HG03103 (cell line): ENCODE data around the gene MLN.

Experiments
- ATAC-seq: cut with Tn5 transposase; IDR thresholded peaks from one replicate; pipeline ENCODE4 v1.9.1; 2021; ENCODE audit warnings: low read depth; ENCODE audit not compliant: unreplicated experiment

The MLN gene

DNA sequence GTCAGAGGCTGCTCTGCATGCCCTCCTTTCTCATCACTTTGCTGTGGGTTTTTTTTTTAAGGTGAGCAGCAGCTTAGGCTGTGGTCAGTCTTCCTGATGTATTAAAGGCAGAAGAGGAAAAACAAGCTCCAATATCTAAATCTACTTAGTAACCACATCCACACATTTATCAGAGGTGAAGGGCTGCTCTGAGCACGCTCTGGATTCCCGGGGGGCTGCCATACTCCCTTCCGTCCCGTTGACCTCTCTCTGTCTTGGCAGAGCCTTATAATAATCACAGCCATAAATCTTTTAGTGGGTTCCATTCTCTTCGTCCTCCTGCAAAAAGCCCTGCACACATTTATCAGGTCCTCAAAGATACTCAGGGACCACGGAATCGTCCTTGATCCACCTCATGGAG, 12.2 kb downstream of the MLN start:
- ATAC-seq = no peak

DNA sequence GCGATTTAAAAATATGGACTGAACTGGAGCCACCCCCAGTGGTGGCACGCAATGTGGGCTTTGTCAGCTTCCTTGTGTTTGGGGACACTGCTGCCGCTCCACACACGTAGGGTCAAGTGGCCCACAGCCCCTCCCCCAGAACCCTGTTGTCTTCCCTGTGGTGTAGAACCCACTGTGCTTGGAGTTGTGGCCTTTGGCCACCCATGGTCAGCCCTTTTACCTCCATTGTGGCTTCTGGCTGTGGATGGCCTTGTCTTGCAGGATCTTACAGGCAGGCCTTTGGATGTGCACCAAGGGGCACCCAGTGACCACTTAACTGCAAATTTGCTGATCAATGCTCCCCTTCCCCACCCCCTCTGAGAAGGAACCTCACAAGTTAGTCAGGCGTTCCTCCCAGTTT, 12.9 kb downstream of the MLN start:
- no peak for ATAC-seq

DNA sequence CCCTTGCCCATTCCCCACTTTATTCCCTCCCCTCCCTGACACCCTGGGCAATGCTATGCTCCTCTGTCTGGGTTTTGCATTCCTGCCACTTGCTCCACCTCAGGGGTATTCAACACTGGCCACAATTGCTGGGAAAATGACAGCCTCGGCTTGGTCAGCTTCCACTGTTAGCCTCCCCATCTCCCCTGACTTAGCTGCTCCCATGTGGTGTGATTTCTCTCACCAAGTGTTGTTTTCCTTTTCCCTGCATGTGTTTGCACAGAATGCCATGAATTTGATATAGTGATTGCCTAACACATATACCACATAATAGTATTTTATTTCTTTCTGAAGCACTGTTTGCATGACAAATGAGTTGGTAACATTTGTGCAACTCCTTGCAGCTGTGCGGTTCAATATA, 13.4 kb downstream of the MLN start:
- no peak for ATAC-seq

GRCh38 chr6:33789550-33789895, 14.3 kb downstream of the MLN start:
- no peak for ATAC-seq

DNA sequence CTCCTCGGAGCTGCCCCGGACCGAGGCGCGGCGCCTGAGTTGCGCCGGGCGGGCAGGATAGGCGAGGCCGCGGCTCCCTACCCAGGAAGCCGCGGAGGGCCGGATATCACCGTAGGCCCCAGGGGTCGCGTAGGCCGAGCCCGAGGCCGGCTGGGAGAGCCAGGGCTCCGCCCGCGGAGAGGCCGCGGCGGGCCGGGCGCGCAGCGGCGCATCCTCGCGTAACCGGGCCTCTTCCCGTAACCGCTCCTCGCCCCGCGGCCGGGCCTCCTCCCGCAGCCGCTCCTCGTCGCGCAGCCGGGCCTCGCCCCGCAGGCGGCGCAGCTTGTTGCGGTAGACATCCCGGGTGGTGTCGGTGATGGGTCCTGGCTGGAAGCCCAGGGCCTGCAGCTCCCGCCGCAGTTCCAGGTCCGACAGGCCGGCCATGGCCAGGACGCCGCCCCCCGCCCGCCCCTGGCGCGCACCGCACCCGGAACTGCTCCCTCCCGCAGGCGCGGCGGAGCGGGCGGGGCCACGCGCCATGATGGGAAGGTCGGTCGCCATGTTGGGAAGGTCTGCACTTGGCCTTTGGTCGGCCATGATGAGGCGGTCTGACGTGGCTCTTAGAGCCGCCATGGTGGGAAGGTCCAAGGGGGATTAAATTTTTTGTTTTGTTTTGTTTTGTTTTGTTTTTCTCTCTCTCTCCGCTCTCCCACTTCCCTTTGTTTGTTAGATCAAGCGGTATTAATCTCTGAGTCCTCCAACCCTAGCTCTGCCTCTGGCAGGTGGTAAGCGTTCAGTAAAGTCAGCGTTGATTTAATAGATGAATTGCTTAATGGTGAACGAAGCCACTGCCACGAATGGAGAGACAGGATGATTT, 14.9 kb downstream of the MLN start, which contains the start of gene LEMD2:
TSS of gene LEMD2 (minus strand) at position 437 of the 856 bp plus-strand sequence. CDS start at position 423, 14 bp downstream.
- peak; percentile 77 for ATAC-seq

- ATAC-seq = peak; percentile 41
Measured at GRCh38 chr6:33787954-33788693, 15.7 kb downstream of the MLN start.

DNA sequence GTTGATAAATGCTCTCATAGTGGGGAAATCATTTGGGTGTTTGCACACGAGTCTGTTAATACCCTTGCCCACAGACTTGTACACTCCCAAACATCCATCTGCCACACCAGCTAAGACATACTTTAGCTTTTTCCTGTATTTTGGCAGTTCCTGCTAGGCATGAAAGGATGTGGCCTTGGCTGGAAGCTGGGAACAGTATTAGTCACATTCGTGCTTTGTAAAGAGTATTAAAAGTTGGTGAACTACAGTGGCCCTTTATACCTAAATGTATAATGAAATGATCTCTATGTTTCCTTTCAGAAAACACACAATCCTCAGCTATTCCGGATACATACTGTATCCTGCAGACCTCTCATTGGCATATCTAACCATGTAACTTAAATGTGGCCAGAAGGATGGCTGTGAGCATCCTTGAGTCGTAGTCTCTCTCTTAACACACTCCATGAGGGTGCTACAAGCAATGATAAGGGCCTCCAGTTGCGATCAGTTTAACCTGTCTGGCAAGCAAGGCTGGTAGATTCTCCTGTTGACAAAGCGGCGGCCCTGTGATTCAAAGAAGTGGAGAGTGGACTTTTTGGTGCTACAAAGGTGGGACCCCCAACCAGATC, 16.4 kb downstream of the MLN start:
- ATAC-seq = no peak

DNA sequence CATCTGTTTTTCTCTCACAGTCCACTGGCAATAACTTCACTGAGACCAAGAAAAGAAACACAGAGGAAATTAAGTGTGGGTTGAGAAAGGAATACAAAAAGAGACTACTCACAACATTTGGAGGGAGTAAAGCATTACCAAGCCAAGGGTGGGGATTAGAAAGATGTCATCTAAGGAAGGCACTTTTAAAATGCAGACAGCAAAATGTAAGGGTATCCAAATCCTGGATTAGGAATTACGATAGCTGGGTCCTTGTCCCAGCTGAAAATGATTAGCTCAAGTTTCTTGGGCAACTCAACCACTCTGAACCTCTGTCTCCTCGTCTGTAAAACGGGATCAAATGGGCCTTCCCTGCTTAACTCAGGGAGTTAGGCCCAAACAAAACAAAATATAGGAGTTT, 17.1 kb downstream of the MLN start:
- no peak for ATAC-seq

- ATAC-seq = no peak
Measured at GRCh38 chr6:33785778-33786177, 18.0 kb downstream of the MLN start.

DNA sequence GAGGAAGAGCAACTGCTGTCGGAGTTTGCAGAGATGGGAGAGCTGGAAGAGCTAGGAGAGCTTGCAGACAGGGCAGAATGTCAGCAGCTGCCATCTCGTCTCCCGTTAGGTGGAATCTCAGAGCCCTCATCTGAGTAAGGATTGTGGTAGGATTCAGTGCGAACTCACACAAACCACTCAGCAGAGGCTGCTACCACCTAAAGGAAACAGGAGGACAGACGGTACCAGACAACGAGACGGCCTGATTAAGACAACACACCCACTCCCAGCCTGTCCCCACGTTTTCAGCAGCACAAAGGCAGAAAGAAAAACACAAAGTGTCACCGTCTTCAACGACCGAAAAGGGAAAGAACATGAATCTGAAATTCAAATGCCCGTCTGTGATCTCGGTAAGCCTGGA, 19.0 kb downstream of the MLN start:
- ATAC-seq = no peak

- no peak for ATAC-seq
Measured at GRCh38 chr6:33783781-33784520, 19.9 kb downstream of the MLN start.

- no peak for ATAC-seq
Measured at GRCh38 chr6:33782561-33782960, 21.2 kb downstream of the MLN start.

- ATAC-seq = no peak
Measured at GRCh38 chr6:33781131-33781975, 22.4 kb downstream of the MLN start.

DNA sequence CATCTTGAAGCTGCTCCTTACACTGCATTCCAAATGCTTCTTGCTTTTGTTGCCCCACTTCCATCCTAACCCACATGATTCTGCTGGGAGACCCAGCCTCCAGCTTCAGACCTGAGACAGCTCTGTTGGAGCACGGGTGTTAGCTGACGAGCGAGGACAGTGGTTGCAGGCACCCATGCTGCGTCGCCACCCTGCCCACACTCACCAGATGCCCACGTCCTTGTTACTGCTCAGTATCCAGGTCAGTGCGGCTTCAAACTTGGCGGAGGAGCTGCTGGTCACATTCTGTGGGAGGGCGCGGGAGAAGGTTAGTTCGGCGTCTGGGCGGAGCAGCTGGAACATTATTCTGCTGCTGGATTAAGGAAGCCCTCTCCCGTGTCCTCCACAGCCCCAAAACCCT, 23.9 kb downstream of the MLN start:
- no peak for ATAC-seq

- ATAC-seq = no peak
Measured at GRCh38 chr6:33779290-33779689, 24.5 kb downstream of the MLN start.

DNA sequence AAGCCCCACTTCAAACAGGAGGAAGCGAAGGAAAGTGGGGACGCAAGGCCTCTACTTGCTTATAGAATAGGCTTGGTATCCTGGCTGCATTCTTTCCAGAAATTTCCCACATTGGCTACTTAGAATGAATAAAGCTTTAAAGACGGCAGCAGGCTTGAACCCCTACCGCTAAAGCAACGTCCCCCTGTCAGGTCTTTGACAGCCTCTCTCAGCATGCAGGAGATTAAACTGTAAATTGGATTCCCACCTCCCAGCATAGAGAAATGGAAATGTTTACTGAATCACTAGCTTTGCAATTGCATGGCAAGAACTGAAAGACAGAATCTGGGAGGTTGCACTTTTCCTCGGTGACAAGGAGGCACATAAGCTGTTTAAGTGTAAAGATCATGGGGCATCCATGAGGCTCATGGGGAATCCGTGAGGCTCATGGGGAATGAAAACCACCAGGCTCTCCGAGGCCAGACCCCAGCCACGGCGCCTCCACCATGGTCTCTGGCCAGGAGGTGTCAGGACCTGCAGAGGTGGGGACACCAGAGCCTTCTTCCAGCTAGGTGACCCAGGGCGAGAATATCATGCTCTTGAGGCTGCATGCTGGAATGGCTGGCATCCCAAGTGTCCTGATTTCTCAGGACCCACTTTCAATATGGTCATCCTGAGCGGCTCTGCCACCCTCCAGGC, 25.2 kb downstream of the MLN start:
- no peak for ATAC-seq

- ATAC-seq = no peak
Measured at GRCh38 chr6:33777398-33778388, 26.1 kb downstream of the MLN start.

DNA sequence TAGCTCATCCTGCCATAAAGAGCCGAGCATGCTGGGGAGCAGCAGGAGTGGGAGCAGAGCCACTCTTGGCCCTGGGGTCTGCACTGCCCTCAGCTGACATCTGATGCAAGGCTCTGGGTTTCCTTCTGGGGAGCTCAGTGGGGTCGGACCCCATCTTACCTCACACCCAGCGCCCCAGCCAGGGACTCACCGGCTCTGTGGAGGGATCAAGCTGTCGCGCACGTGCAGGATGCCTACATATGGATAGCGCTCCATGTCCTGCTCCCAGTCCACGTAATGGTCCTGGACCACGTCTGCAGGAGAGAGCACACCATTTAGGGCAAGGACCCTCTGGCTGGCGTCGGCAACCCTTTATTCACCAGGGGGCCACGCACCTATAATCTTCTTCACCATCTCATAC, 27.0 kb downstream of the MLN start:
- ATAC-seq = no peak
